GM21381 (cell line): ENCODE results near the gene HDAC9.

Experiments used
- ATAC-seq: cut with Tn5 transposase; IDR thresholded peaks from one replicate; pipeline ENCODE4 v1.9.1; 2021; ENCODE audit warnings: mild to moderate bottlenecking, moderate library complexity; ENCODE audit not compliant: unreplicated experiment

HDAC9 gene

DNA sequence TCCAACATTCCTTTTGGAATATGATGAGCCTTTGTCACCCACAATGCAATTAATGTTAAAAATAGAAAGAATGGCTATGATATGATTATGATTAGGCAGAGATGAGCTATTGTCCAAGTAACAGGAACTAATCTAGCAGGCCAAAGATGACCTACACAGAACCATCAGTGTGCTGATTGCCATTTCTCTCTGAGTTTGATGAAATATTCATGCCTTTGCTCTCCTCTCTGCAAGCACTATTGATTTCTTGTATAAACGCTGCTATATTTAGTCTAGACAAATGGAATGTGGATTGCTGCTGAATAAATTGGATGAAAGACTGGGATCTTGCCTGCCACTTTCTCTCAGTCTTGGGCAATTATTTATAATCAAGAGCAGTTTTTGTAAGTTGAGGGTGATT, 85.4 kb downstream of the HDAC9 start:
- no peak for ATAC-seq

GRCh38 chr7:18583305-18583704, 87.8 kb downstream of the HDAC9 start:
- ATAC-seq: no peak

DNA sequence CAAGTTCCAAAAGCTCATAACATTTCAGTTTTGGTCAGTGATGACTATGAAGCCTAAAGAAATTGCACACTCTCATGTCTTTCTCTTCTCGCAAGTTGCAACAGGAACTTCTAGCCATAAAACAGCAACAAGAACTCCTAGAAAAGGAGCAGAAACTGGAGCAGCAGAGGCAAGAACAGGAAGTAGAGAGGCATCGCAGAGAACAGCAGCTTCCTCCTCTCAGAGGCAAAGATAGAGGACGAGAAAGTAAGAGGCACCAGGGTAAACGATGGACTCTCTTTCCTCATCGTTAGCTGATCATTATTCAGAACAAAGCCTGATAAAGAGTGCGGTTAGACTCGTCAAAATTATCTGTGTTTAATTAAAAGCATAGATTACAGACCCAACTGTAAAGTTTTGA, 94.7 kb downstream of the HDAC9 start:
- no peak for ATAC-seq

DNA sequence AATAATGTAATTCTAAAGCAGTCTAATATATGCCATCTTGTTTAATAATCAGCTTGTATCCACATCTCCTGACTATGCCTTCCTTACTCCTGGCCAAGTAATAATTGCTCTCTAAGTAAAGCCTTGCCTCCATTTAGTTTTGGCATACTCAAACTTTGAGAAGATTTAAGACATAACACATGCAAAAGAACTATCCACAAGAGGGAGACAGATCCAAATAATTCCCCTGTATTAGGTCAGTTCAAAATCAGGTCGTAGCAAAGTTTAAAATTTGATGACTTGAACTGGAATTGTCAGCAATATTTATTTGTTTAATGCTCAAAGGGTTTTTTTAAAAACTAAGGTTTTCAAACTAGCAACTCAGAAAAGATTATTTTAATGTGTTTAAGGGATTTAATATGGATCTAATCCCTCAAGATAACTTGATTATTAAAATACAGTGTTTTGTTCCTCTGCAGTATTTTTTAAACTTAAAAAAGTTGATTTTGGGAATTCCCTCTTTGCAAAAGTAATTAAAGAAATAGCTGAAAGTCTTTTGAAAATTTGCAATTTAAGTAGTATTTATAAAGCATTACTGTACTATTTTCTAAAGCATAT, 95.3 kb downstream of the HDAC9 start:
- ATAC-seq: no peak

GRCh38 chr7:18593602-18594279, 98.2 kb downstream of the HDAC9 start:
- no peak for ATAC-seq

DNA sequence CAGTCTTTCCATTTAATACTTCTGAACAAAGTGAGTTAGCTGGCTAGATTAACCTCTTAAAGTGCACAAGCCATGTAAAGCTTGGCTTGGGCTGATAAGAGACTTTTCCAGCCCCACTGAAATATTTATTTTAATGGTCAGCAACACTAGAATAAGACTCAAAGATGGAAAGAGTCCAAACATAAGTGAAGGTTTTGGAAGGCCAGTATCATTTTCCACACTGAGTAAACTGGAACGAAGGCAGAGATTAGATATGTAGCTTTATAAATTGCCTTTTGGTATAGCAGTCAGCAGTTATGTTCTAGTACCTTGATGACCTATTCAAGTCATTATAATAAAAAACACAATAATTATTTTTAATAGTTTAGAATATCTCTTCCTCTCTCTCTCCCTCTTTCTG, 102.2 kb downstream of the HDAC9 start:
- ATAC-seq: no peak

DNA sequence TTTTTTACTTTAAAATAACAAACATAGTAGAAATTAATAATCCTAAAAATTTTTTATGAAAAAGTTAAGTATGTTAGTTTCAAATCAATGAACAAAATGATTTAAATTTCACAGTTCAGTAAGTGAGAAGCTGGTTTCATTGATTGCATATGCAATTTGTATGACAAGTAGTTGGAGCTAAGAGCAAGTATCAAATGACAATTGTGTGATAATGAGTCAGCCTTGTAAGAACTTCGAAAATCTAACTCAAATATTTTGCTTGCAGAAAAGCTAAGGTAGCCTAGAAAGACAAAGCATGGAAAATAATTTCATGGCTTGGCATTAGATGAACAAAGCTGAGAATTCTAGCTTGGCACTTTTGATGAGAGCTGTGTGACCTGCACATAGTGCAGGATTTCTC, 111.5 kb downstream of the HDAC9 start:
- ATAC-seq: no peak

- no peak for ATAC-seq
These were observed 114.9 kb downstream of the HDAC9 start for GRCh38 chr7:18610331-18610948.

DNA sequence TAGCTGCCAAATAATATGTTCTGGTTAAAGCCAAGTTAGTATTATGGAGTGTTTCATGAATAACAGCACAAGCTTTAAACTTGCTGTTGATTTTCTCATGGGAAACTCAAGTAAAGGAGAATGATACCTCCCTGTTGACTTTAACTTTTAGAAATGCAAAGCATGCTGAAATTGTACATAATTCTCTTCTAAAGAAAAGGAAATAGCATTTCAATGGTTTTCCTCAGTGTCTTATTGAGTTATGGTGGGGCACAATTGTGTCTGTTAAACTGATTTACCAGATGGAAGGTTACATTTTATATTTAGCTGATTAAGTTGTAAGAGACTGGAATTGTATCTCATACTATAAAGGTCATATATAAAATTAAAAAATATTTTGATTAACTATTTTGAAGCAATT, 119.3 kb downstream of the HDAC9 start:
- ATAC-seq: no peak

- no peak for ATAC-seq
These were observed 123.8 kb downstream of the HDAC9 start for GRCh38 chr7:18619311-18619710.

GRCh38 chr7:18623389-18623788, 127.8 kb downstream of the HDAC9 start:
- no peak for ATAC-seq

DNA sequence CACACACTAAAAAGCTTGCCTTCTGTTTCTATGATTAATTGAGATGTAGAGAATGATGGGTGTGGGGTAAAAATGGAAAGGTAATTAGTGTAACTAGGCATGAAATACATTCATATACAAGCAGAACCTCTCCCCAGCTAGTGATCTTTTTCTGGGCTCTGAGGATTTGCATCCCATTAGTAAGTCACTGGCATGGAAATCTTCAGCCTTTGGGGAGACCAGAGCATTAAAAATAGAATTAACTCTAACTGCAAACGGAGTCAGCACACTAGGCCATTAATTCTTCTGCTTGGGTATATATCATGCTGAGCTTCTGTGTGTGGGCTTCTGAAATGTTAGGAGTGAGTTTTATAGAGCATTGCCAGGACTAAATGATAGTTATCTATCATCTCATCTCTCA, 128.9 kb downstream of the HDAC9 start:
- no peak for ATAC-seq

DNA sequence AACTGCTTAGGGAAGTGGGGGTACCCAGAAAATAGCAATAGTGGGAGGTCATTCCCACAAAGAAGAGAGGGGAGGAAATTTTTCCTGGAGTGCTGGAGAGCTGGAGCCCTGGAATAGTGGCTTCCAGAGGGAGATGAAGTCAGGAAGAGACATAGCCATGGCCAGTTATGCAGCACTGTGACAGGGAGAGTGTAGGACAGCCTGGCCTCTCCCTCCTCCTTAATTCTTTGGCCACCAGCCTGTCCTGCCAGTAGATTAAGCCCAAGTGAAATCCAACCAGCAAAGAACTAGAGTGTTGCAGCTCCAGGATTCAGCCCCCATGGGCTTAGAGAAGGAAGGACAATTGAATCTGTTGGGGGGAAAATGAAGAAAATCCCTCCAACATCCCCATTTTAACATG, 130.5 kb downstream of the HDAC9 start:
- ATAC-seq: no peak

DNA sequence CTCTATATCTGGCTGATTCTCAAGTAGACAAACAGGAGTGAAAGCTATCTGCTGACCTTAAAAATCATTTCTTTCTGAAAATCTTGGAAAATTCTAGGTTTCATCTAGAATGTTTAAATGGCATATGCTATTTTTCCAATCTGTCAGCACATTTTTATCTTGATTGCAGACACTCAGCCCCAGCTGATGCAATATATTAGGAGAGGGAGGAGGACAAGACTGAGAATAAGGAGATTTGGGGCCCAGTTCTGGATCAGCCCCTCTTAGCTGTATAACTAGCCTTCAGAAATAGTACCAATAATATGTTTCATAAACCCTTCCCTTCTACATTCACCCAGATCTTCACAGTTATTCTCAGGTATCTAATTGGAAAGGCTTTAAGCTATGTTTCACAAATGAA, 131.2 kb downstream of the HDAC9 start:
- ATAC-seq: no peak

DNA sequence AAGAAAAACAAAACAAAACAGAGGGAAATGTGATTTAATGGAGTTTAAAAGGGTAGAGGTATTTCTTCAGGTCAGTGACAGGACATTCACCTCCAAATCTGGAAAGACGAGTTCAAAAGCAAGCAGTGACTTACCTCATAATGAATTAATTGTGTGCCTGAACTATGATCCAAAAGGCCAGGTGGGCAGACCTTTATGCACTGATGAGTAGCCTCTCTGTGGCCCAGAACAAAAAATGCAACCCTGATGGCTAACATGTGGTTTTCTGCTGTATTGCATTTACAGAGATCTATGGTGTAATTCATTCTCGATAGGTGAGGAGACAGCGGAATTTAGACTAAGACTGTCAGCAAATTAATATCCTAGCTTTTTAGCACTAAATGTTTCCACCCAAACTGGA, 142.0 kb downstream of the HDAC9 start:
- ATAC-seq: no peak

DNA sequence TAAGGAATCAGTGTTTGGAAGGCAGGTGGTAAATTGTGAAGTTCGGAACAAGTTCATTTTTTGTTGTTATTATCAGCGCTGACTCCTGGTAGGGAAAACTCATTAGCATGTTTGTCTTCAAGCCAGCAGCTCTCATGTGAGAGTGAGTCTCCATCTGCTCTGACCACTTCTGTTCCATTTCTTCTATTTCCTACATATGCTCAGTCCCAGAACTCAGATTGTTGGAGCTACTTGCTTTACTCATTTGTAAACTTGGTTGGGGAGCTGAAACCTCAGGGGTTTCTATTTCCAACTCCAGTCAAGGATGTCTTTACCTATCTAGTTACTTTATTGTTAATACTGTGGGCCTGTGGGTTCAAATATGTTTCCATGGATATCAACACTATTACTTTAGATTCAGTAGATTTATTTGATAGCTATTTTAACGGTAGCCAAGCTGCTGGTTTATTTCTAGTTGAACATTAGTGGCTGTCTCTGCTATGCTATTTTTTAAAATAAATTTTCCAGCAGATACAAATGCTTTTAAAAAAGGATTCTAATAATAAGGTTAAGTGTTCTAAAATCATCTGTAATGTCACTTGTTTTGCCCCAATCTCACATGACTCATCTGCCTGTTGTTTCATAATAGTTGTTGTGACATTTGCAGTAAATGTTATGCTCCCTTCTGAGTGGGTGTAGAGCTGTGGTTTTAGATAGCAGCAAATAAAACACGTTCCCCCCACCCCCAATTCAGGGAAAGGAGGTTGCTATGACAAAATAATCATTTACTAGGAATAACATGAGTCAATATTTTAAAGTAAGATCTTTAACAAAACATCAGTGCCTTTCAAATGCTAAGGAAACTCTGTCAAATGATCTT, 143.3 kb downstream of the HDAC9 start:
- no peak for ATAC-seq

- no peak for ATAC-seq
These were observed 144.2 kb downstream of the HDAC9 start for GRCh38 chr7:18639711-18640110.

- ATAC-seq: no peak
These were observed 149.4 kb downstream of the HDAC9 start for GRCh38 chr7:18644981-18645380.

- no peak for ATAC-seq
These were observed 152.0 kb downstream of the HDAC9 start for GRCh38 chr7:18647582-18647981.

- ATAC-seq: no peak
These were observed 153.6 kb downstream of the HDAC9 start for GRCh38 chr7:18648849-18649758.
